Stromal cell of bone marrow (primary cell): Measurements from ENCODE around the gene PDILT.

Experiments
- DNase-seq: peaks from one replicate; pipeline ENCODE4 v3.0.0-alpha.2; 2012; ENCODE audit warnings: low read depth

PDILT gene

GRCh38 chr16:20401475-20402016, 3.0 kb downstream of the PDILT start:
- no peak for DNase-seq

GRCh38 chr16:20401066-20401465, 3.5 kb downstream of the PDILT start:
- DNase-seq: no peak

- DNase-seq: no peak
These were observed 5.4 kb downstream of the PDILT start for GRCh38 chr16:20399185-20399584.

- no peak for DNase-seq
These were observed 5.9 kb downstream of the PDILT start for GRCh38 chr16:20398603-20399002.

- no peak for DNase-seq
These were observed 7.0 kb downstream of the PDILT start for GRCh38 chr16:20397468-20398074.

GRCh38 chr16:20396846-20397467, 7.6 kb downstream of the PDILT start:
- DNase-seq: no peak

GRCh38 chr16:20395946-20396345, 8.6 kb downstream of the PDILT start:
- no peak for DNase-seq

GRCh38 chr16:20393801-20394577, 10.5 kb downstream of the PDILT start:
- DNase-seq: no peak

- DNase-seq: no peak
These were observed 13.5 kb downstream of the PDILT start for GRCh38 chr16:20391045-20391444.

- DNase-seq: no peak
These were observed 15.7 kb downstream of the PDILT start for GRCh38 chr16:20388854-20389253.

GRCh38 chr16:20387978-20388377, 16.6 kb downstream of the PDILT start:
- no peak for DNase-seq

GRCh38 chr16:20385844-20386832, 18.4 kb downstream of the PDILT start:
- DNase-seq: peak; percentile 16

- DNase-seq: peak; percentile 25
These were observed 21.2 kb downstream of the PDILT start for GRCh38 chr16:20383106-20384029.

GRCh38 chr16:20382202-20382948, 22.2 kb downstream of the PDILT start:
- no peak for DNase-seq

- no peak for DNase-seq
These were observed 23.8 kb downstream of the PDILT start for GRCh38 chr16:20380782-20381181.

GRCh38 chr16:20377181-20377580, 27.4 kb downstream of the PDILT start:
- no peak for DNase-seq

- no peak for DNase-seq
These were observed 31.8 kb downstream of the PDILT start for GRCh38 chr16:20372701-20373100.

GRCh38 chr16:20369452-20370054, 35.0 kb downstream of the PDILT start:
- DNase-seq: no peak

GRCh38 chr16:20364051-20364450, 40.5 kb downstream of the PDILT start:
- no peak for DNase-seq

- DNase-seq: no peak
These were observed 41.3 kb downstream of the PDILT start for GRCh38 chr16:20363191-20363590.
